HG02870 (cell line): ENCODE measurements around the gene TSPAN7.

ENCODE experiments used
- ATAC-seq: cut with Tn5 transposase; IDR thresholded peaks from one replicate; pipeline ENCODE4 v1.9.1; 2021; ENCODE audit warnings: mild to moderate bottlenecking, moderate library complexity; ENCODE audit not compliant: unreplicated experiment

TSPAN7 gene

DNA sequence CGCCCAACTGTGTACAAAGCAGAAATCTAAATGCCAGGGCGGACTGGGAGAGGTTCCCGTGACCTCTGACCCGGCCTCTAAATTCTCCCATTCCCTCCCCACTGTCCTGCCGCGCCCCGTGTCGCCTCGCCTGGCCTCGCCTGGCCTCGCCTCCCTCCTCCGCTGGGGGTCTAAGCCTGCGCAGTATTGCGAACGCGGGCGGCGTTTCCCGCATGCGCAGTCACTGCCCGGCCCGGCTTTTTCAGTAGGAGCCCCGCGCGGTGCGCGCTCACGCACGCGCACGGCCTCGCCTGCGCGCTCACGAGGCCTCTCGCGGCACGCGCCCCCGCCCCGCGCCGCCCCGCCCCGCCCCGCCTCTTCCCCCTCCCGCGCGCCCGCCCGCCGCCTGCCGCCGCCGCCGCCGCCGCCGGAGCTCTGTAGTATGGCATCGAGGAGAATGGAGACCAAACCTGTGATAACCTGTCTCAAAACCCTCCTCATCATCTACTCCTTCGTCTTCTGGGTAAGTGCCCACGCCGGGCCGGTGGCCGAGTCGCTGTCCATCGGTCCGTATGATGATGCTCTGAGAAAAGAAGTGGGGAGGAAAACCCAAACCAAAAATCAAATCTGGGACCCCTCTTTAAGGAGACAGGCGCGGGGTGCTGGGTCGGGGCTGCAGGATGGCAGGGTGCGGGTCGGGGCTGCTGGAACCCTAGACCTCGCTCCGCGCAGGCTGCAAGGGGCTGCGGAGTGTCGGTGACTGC lies at the start of gene TSPAN7:
Gene TSPAN7, plus strand, starts transcription at position 417 of the 743 bp plus-strand sequence. Its CDS starts 5 bp downstream, at position 422.
- peak; percentile 81 for ATAC-seq

GRCh38 chrX:38513112-38513742 lies 48.1 kb upstream of the TSPAN7 start:
- ATAC-seq: no peak

DNA sequence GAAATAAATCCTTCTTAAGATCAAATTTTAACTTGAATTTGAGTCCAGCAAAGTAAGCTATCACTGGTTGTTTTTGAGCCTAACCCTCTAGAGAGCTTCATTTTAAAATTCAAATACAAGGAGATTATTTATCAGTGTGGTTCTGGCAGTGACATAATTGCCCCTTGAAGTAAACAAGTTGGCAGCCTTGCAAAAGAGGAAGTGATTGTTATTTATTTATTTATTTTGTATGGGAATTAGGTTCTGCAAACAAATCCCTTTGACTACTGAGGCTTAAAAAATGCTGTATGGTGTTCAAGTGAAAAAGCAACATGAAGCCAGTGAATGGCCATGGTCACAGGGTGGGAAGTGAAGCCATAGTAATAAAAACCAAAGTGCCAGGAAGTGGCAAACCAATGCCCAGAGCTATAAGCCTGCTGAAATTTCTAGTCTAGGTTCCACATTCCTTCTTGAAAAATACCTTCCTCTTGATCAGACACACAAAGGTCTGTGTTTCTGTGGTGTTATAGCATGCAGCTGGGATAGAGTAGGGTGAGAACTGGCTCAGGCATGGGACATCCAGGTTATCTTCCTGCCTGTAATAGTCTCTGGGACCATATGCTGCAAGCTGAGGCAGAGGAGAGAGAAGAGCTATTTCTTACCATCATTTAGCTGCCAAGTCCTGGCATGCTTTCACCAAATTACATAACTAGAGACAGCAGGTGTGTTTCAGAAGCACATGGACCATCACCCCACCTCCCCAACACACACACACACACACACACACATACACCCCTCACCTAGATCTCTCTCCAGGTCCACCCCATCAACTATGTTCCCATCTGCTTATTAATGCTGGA lies 47.1 kb upstream of the TSPAN7 start:
- no peak for ATAC-seq

- ATAC-seq: no peak
Observed at GRCh38 chrX:38515291-38515690, 46.1 kb upstream of the TSPAN7 start.

GRCh38 chrX:38516196-38516774 lies 45.1 kb upstream of the TSPAN7 start:
- ATAC-seq: no peak

- ATAC-seq: no peak
Observed at GRCh38 chrX:38519651-38520050, 41.7 kb upstream of the TSPAN7 start.

DNA sequence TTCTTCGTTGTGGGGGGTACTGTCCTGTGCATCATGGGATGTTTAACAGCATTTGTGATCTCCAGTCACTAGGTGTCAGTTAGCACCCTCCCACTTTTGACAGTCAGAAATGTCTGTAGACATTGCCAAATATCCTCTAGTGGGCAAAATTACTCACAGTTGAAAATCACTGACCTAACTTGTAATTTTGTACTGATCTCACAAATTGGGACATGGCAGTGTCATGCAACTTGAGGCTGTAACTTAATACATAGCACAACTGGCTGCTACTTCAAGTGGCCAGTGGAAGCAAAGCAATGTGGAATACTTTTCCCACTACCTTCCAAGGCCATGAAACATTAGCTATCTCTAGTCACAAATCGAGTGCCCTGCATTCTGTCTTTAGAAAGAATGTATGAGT lies 23.2 kb upstream of the TSPAN7 start:
- ATAC-seq: no peak

GRCh38 chrX:38539748-38540147 lies 21.6 kb upstream of the TSPAN7 start:
- ATAC-seq: no peak

GRCh38 chrX:38548508-38548907 lies 12.8 kb upstream of the TSPAN7 start:
- no peak for ATAC-seq

DNA sequence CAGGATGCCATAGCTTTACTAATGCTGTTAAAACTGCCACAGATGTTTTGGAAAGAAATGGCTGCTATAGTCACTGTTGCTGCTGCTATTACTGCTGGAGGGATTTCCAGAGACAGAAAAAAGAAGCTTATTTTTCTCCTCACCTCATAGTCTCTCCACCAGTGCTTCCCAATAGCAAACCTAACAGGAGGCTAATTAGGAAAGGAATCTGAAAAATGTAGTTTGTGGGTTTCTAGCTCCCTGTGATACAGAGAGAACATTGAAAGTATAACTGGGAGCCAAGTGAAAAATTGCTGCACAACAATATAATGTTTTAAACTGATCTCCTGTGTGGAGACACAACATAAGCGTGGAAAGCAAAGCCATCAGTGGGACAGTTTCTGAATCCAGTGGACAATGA lies 8.6 kb upstream of the TSPAN7 start:
- ATAC-seq: no peak

- no peak for ATAC-seq
Observed at GRCh38 chrX:38558686-38559085, 2.7 kb upstream of the TSPAN7 start.

GRCh38 chrX:38560776-38561125 lies 591 bp upstream of the TSPAN7 start:
- ATAC-seq: no peak

- ATAC-seq: no peak
Observed at GRCh38 chrX:38561951-38562719, 793 bp downstream of the TSPAN7 start.

GRCh38 chrX:38563030-38563429 lies 1.7 kb downstream of the TSPAN7 start:
- ATAC-seq: no peak

DNA sequence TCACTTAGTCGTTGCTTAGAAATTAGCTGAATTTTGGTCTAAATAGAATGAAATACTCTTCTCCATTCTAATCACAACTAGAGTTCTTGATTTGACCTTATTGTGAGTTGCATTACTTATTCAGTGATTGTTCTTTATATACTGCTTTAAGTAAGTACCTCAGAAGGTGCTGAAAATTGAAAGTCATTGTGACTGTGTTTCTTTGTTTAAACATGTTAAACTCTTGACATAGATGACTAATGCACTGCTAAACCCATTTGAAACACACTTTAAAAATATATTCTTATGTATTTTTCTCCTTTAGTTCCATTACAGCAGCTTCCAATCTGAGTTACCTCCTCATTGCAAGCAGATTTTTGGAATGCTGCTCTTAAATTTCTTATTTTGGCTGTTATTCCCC lies 9.1 kb downstream of the TSPAN7 start:
- ATAC-seq: no peak

- ATAC-seq: no peak
Observed at GRCh38 chrX:38571058-38571457, 9.7 kb downstream of the TSPAN7 start.

GRCh38 chrX:38574858-38575257 lies 13.5 kb downstream of the TSPAN7 start:
- ATAC-seq: no peak

GRCh38 chrX:38575888-38576287 lies 14.5 kb downstream of the TSPAN7 start:
- ATAC-seq: no peak

DNA sequence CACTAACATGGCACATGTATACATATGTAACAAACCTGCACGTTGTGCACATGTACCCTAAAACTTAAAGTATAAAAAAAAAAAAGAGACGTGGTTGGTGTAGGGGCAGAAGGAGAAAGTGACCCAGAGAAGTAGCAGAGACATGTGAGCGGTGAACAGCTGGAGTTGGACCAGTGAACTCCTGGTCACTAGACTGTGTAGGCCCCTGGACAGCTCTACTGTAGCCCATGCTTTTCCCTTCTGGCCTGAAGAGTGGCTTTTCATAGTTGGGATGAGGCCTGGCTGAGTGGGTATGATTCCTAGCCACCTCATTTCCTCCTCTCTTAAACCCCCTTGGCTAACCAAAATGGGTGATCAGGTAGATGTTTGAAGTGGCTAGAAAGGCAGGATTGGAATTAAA lies 16.4 kb downstream of the TSPAN7 start:
- no peak for ATAC-seq

DNA sequence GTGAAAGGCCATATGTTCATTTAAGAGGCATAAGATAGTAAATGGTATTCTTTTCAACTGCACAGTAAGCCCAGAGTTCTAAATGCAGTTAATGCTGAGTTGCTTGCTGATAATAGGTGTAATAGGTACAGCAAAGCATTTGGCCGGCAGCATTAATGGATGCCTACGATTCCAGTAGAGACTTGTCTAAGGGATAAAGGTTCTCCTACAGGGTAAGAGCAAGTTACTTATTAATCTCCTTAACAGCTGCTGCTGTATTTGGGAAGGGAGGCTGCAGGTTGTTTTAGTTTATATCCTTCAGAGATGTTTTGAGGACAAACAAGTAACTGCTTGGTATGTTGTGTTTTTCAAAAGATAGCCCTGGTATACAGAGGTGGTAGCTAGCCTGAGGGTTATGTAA lies 16.8 kb downstream of the TSPAN7 start:
- no peak for ATAC-seq

DNA sequence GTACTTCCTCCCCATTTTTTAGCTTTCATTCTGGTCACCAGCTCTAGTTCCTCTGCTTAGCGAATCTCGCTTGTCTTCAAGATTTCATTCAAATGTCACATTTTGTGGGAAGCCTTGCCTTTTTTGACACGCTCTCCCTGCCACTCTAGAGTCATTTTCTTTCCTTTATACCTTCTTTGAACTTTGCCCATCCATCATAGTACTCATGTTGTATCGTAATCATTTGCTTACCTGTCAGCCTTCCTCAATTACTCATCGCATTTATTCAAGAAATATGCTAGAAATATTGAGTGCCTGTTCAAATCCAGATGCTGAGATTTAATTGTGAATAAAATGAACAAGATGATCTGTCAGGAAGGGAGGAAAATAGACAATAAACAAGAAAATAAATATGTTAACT lies 21.8 kb downstream of the TSPAN7 start:
- no peak for ATAC-seq
